H4 (cell line): Measurements from ENCODE around the gene CTSW. TPM values are rescaled to one million over a fixed set of nuclear protein-coding genes. Genes with fewer than 3 reads are reported as not detected.
"Not testable (repeated sequence)": the region's sequence is repeated elsewhere in the genome, so short reads cannot be mapped to it uniquely, and the experiment has no call there.

Experiments
- DNase-seq: peaks from one replicate; pipeline ENCODE4 v3.0.0-alpha.2; 2015; ENCODE audit warnings: low spot score
- total RNA-seq: library from RNA; depleted of rRNA; stranded (reverse); fragments of >200 nt; shearing (Covaris generic); gene quantifications from 2 replicates; pipeline ENCODE4 v1.2.3, GENCODE V29; 2014; rRNA removed

The CTSW gene, protein sequence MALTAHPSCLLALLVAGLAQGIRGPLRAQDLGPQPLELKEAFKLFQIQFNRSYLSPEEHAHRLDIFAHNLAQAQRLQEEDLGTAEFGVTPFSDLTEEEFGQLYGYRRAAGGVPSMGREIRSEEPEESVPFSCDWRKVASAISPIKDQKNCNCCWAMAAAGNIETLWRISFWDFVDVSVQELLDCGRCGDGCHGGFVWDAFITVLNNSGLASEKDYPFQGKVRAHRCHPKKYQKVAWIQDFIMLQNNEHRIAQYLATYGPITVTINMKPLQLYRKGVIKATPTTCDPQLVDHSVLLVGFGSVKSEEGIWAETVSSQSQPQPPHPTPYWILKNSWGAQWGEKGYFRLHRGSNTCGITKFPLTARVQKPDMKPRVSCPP
- not detected in 2 replicates for total RNA-seq

DNA sequence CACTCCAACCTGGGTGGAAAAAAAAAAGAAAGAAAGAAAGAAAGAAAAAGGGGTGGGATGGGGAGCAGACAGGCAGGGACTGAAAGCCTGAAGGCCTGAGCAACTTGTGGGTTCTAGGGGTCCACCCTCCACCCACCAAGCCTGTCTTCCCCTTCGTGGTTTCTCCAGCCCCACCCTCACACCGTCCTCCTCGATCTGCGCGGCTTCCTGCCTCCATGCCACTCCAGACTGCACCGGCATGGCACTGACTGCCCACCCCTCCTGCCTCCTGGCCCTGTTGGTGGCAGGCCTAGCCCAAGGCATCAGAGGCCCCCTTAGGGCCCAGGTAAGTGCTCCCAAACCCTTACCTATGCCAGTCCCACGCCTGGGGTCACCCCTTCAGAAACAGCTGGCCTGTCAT is at the start of gene CTSW:
Gene CTSW, plus strand, starts transcription at position 221 of the 400 bp plus-strand sequence. Its CDS starts 18 bp downstream, at position 239.
- DNase-seq: no peak

DNA sequence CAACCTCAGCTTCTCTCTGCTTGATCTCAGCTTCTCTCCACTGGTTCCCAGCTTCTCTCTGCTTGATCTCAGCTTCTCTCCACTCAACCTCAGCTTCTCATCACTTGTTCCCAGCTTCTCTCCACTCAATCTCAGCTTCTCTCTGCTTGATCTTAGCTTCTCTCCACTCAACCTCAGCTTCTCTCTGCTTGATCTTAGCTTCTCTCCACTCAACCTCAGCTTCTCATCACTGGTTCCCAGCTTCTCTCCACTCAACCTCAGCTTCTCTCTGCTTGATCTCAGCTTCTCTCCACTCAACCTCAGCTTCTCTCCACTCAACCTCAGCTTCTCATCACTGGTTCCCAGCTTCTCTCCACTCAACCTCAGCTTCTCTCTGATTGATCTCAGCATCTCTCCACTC is 47.4 kb upstream of the CTSW start:
- DNase-seq: not testable (repeated sequence)

DNA sequence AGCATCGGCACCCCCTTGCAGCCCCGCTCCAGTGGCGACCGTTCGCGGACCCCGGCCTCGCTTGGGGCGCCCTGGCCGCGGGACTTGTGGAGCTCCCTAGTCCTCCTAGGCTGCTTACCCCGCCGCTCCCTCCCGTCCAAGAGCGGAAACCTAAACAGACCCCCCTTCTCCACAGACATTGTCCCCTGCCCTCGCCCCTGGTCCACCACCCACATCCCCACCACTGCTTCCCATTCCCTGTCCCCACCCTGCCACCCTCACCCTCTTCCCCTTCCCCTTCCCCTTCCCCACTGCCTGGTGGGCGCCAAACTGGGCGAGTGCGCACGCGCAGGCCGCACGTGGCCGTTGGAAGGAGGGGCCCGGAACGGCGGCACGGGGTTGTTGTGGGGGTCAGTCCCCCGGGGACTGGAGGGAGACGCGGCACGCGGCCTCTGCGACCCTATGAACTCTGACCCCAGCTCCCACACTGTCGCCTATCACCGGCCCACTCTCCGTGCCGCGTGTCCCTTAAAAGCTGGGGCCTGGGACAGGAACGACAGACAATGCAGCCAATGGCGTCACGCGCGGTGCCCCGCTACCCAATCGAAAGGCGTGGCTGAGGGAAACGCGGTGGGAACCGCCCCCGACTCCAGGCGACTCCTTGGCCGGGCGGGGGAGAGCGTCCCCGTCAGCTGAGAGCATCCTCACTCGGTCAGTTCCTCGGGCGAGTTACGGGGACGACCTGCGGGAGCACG is 46.2 kb upstream of the CTSW start, which contains the start of gene SNX32:
Gene SNX32, plus strand, starts transcription at position 667 of the 734 bp plus-strand sequence. CDS start 103 bp downstream, outside the sequence.
- no peak for DNase-seq

DNA sequence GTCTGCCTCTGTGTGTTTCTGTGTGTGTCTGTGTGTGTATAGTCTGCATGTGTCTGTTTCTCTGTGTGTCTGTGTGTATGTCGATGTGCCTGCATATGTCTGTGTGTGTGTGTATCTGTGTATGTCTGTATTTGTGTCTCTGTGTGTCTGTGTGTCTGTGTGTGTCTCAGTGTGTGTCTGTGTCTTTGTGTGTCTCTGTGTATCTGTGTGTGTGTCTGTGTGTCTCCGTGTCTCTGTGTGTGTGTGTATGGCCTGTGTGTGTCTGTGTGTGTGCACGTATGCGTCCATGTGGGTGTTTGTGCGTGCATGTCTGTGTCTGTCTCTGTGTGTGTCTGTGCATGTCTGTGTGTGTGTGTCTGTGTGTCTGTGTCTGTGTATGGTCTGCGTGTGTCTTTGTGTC is 45.4 kb upstream of the CTSW start:
- DNase-seq: no peak

DNA sequence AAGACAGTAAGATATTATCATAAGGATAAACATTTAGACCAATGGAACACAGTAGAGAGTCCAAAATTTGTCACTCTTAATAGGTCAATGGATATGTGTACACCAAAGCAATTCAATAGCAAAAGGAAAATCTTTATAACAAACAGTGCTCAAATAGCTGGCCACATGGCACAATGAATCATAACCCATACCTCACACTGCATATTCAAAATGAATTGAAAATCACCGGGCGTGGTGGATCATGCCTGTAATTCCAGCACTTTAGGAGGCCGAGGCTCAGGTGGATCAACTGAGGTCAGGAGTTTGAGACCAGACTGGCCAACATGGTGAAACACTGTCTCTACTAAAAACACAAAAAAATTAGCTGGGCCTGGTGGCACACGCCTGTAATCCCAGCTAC is 37.5 kb upstream of the CTSW start:
- no peak for DNase-seq

DNA sequence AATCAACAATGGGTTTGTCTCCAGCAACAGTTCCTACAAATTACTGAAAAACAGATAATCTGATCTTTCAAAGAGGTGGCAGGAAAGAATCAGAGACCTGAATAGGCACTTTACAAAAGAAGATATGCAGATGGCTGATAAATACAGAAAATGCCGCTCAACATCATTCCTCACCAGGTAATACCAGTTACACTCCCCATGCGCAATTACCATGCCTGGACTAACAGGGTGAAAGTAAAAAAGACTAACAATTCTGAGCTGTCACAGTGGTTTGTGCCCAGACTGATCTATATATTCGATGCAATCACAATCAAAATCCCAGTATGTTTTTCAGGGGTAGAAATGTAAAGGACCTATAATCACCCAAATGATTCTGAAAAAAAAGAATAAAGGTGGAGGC is 35.8 kb upstream of the CTSW start:
- DNase-seq: no peak

DNA sequence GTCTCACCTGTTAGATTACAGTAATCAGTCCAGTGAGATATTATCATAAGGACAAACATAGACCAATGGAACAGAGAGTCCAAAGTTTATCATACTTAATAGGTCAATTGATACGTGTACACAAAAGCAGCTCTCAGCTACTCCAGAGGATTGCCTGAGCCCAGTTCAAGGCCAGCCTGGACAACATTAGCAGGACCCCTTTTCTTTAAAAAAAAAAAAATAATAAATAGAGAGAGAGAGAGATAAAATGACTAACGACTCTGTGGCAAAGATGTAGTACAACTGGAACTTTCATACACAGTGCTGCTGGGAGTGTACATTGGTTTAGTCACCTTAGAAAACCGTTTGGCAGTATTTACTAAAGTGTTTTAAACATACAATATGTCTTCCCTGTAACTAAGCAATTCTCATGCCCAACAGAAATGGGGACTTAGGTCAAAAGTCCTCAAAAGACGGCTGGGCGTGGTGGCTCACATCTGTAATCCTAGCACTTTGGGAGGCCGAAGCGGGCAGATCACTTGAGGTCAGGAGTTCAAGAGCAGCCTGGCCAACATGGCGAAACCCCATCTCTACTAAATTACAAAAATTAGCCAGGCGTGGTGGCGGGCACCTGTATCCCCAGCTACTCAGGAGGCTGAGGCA is 35.3 kb upstream of the CTSW start:
- DNase-seq: no peak

DNA sequence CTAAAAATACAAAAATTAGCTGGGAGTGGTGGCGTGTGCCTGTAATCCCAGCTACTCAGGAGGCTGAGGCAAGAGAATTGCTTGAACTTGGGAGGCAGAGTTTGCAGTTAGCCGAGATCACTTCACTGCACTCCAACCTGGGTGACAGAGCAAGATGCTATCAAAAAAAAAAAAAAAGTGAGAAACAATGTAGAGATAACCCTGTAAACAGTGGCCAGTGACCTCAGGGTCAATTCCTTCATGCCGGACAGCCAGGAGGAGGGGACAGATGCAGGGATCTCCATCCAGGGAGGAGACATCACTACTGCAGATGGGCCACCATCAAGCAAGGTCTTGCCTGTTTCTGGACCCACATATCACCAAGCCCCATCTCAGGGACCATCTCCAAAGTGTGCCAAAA is 31.9 kb upstream of the CTSW start:
- DNase-seq: no peak

DNA sequence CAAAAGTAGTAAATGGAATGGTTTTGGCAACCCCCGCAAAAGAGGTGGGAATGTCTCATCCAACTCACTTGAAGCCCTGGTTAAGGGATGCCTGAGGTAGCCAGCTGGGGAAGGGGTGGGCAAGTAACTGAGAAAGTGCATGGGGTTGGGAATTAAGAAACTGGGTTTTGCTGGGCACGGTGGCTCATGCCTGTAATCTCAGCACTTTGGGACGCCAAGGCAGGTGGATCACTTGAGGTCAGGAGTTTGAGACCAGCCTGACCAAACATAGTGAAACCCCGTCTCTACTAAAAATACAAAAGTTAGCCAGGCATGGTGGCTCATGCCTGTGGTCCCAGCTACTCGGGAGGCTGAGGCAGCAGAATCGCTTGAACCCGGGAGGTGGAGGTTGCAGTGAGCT is 30.9 kb upstream of the CTSW start:
- not testable (repeated sequence) for DNase-seq

DNA sequence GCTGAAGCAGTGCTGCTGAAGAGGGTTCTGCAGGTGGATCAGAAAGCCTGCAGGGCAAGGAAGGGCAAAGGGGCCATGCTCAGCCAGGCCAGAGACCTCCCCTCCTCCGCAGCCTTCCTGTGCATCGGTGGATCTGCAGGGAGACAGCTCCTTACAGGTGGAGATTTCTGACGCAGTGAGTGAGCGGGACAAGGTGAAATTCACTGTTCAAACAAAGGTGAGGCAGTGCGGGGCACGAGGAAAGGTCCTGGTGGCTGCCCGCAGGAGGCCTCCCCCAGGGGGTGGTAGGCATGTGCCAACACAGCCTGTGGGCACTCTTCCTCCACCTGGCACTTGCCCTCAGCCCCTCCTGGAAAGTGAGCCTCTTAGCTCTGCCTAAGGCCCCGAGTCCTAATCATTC is 30.3 kb upstream of the CTSW start:
- DNase-seq: no peak

DNA sequence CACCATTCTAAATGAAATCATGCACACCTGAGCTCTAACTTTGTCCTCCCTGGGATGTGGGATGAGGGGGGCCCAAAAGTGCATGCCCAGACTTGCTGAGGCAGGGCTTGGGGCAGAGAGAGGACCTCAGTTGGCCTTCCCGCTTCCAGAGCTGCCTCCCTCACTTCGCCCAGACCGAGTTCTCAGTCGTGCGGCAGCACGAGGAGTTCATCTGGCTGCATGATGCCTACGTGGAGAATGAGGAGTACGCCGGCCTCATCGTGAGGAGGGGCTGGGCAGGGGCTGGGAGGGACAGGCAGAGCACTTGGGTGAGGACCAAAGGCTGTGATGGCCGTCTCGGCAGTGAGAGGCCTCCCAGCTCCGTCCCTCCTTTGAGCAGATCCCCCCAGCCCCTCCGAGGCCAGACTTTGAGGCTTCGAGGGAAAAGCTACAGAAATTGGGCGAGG is 29.8 kb upstream of the CTSW start:
- peak; percentile 4 for DNase-seq

DNA sequence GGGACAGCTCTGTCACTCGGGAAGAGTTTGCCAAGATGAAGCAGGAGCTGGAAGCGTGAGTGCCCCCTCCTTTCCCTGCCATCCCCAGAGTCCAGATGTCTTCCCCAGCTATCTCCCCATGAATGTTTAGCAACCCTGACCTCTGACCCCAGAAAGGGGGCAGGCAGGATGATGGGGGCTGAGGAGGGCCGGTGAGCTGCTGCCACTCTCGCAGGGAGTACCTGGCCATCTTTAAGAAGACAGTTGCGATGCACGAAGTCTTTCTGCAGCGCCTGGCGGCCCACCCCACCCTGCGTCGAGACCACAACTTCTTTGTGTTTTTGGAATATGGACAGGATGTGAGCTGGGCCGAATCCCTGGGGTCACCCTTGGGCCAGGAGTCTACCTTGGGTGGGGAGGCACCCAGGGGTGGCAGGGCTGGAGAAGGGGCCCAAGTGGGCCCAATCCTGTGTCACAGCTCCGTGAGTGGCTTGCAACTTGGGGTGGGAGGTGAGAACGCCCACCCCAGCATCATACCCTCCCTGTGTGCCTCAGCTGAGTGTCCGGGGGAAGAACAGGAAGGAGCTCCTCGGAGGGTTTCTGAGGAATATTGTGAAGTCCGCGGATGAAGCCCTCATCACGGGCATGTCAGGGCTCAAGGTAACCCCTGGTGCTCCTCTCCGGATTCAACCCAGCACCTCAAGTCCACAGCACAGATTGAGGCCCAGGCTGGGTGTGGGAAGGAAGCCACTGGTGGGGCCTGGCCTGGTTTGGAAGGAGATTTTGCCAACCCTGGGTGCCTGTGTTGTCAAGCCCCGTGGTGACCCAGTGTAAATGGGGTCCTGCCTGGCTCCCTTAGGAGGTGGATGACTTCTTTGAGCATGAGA is 29.2 kb upstream of the CTSW start:
- DNase-seq: peak; percentile 4

DNA sequence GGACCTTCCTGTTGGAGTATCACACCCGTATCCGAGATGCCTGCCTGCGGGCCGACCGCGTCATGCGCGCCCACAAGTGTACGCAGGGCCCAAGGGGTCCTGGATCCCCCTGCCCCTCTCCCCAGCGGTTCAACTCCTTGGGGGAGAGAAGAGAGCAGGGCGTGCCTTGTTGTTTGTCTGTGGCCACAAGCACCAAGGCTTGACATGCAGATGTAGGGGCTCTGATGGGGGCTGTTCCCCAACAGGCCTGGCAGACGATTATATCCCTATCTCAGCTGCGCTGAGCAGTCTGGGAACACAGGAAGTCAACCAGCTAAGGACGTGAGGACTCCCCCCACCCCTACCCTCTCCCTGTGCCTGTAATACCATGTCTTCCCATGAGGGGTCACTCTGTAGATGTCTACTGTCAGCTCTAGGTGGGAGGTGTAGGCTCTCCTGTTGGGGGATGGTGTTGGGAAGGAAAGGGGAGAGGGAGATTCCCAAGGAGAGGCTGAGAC is 28.5 kb upstream of the CTSW start:
- DNase-seq: peak; percentile 27

DNA sequence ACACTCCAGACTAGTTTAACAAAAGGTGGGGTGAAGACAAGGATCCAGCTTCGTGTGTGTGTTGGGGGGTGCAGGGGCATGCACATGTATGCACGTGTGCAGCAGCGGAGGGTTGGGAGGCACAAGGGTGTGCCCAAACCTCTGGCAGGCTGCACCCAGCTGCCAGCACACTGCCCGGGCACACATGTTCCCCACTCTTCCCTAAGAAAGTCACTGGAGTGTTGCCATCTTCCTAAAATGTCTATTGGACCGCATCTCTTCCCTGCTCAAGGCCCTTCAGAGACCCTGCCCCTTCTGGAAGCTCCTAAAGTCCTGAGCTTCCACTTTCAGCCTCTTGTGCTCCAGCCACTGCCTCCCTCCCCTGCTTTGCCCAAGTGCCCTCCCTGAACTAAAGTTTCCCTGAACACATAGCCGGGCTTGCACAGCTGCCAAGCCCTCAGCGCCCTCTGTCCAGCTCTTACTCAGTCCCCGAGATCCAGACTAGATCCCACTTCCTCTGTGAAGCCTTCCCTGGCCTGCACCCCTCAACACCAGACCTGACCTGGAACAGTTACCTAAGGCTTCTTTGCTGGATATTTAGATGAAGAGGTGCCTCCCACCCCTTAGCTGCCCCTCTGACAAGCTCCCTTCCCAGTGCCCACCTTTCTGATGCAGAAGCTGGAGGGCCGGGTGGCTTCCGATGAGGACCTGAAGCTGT is 27.7 kb upstream of the CTSW start:
- DNase-seq: peak; percentile 8

DNA sequence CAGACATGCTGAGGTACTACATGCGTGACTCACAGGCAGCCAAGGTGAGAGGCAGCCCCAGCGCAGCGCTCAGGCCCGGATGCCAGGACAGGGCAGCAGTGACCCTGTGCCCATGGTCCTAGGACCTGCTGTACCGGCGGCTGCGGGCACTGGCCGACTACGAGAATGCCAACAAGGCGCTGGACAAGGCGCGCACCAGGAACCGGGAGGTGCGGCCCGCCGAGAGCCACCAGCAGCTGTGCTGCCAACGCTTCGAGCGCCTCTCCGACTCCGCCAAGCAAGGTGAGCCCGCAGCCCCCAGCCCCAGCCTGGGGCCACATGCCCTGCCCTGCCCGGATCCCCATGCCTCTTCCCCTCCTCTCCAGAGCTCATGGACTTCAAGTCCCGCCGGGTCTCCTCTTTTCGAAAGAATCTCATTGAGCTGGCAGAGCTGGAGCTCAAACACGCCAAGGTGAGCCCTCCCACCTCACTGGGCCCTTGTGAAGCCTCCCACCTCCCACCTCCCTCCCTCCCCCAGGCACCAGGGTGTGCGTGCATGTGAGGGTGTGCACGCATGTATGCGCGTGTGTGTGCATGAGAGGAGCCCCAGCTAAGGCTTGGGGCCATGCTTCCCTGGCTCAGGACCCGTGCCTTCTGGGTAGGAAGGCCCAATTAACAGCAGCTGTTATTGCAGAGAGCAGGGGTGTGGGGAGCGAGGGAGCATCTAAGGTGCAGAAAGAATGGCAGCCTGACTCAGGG is 27.0 kb upstream of the CTSW start:
- peak; percentile 10 for DNase-seq

DNA sequence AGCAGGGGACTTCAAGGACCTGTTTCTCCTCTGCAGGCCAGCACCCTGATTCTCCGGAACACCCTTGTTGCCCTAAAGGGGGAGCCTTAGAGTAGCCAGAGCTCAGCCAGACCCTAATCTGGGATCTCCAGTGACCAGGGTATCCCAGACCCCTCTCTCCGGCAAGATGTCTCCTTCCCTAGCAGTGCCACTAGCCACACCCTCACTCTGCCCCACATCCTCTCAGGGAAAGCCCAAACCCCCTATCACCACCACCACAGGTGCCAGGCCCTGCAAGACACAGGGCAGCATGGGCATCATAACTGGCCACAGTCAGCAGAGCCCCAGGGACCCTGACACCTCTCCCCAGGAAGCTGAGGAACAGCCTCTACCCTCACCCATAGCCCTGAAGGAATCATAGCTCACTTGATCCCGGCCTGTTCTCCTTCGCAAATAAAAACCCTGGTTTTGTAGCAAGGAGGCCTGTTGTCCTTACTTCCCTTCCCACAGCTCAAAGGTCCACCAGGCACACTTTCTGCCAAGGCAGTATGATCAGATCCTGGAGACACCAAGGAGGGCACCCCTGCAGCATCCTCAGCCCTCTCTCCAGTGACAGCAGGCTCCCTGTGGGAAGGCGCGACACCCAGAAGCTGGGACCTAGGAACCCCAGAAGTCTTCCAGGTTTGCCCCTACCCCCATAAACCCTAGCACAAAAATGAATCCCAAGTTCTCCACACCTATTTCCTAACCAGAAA is 26.2 kb upstream of the CTSW start:
- no peak for DNase-seq

DNA sequence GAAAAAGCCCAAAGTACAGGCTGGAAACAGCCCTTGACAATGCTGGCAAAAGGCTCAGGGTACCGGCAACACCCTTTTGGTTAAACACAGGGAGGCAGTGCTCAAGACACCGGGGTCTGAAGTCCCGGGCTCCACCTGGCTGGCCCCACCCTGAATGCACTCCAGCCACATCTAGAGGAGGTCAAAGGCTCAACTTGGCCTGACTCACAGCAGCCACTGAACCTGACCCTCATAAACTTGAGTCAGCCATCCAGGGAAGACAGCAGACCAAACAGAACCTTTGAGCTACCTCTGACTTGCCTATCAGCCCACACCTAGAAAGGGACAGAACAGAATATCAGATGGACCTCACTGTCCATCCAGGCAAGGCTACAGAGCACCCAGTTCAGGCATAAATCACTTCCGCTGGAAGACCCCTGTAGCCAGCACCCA is 25.5 kb upstream of the CTSW start:
- DNase-seq: no peak

DNA sequence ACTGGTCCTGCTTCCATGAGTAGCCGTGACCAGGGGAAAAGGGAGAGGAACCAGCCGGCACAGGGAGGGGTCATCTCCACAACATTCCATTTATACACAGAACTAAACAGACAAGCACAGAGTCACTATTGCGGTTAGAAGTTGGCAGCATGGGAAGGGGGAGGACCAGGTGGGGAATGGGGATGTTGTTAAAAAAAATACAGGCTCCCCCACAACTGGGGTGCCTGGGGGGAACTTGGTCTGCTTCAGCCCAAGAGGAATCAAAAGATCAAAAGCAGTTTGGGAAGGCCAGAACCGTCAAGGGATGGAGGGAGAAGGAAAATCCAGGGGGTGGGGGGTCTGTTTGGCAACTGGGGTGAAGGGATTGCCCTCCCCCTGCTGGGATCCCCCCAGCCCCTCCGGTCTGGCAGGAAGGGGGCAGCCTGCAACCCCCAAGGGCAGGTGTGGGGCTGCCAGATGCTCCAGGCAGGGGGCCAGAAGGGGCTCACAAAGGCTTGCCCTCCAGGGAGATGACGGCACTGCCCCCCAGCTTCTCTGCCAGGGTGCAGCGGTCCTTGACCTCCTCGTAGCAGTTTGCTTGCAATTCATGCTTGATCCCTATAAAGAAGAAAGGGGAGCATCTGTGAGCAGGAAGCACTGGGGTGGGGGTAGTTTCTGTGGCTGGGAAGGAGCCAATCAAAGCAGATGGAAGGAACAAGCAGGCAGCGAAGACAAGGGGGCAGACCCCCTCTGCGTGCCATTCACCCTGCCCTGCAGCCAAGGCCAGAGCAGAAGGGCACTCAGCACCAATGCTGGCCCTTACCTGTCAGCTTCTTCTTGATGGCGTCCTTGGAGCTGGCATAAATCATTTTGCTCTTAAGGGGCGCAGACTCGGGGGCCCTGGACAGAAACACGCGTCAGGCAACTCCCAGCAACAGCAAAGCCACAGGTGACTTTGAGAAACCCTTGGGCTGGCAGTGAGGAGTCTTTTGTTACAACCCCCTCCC is 24.5 kb upstream of the CTSW start:
- no peak for DNase-seq
